H1 (cell line): ENCODE data around the gene NAT9. TPM values are rescaled to one million over a fixed set of nuclear protein-coding genes. Genes with fewer than 3 reads are reported as not detected.

ENCODE experiments used
- CTCF ChIA-PET: fragments of 300-600 bp; sonication (Branson Sonifier 250); formaldehyde crosslinking; loops from one replicate; lab custom pipeline; 2021; ENCODE audit not compliant: partially characterized antibody; lab: Charles Lee
- POLR2A ChIA-PET: fragments of 300-600 bp; sonication (Branson Sonifier 250); formaldehyde crosslinking; loops from one replicate; lab custom pipeline; 2021; ENCODE audit warnings: inconsistent platforms; ENCODE audit not compliant: partially characterized antibody; lab: Charles Lee
- DNase-seq, 2 experiments: peaks; one replicate each; pipeline versions ENCODE4 v3.0.0 to v3.0.0-alpha.2; 2010 to 2022; ENCODE audit warnings: low spot score in 2 of 2, low read depth in 1 of 2, mixed read lengths in 1 of 2
- FAIRE-seq: peaks from 2 replicates; lab custom pipeline; 2011; peaks lifted over from hg19 to GRCh38; lab: Jason Lieb, UNC
- H2AFZ ChIP-seq: 2 replicates; pipeline ENCODE4 v1.8.1; 2012; ENCODE audit warnings: low read length, inconsistent platforms
- H2AK5ac ChIP-seq: 2 replicates; pipeline ENCODE4 v1.6.1; 2013; ENCODE audit warnings: low read depth, low read length
- H2BK120ac ChIP-seq: replicated peaks from 2 replicates; pipeline ENCODE3; 2013; ENCODE audit warnings: low read depth, low read length, inconsistent platforms
- H2BK12ac ChIP-seq: 2 replicates; pipeline ENCODE4 v1.6.1; 2013; ENCODE audit warnings: low read depth, low read length
- H2BK15ac ChIP-seq: 2 replicates; pipeline ENCODE4 v1.6.1; 2013; ENCODE audit warnings: low read length
- H2BK20ac ChIP-seq: 2 replicates; pipeline ENCODE4 v1.6.1; 2013; ENCODE audit warnings: low read length
- H2BK5ac ChIP-seq: 2 replicates; pipeline ENCODE4 v1.6.1; 2013; ENCODE audit warnings: low read depth, low read length
- H3K14ac ChIP-seq: 2 replicates; pipeline ENCODE4 v1.6.1; 2013; ENCODE audit warnings: inconsistent platforms; ENCODE audit not compliant: insufficient read length
- H3K18ac ChIP-seq: 2 replicates; pipeline ENCODE4 v1.6.1; 2013; ENCODE audit warnings: low read length; ENCODE audit errors: extremely low read depth
- H3K23ac ChIP-seq: 2 replicates; pipeline ENCODE4 v1.6.1; 2013; ENCODE audit warnings: inconsistent platforms; ENCODE audit not compliant: insufficient read length
- H3K23me2 ChIP-seq: 2 replicates; pipeline ENCODE4 v1.6.1; 2013; ENCODE audit warnings: low read depth, low read length
- H3K27ac ChIP-seq: 2 replicates; pipeline ENCODE4 v1.6.1; 2011; ENCODE audit warnings: low read depth, low read length, inconsistent platforms
- H3K27me3 ChIP-seq, 4 experiments: replicated peaks in 1 of 4; 1 replicate in 1 of 4; 2 replicates in 3 of 4; pipeline versions ENCODE4 v1.6.1 to v1.8.1; 2011 to 2013; ENCODE audit warnings: low read length in 3 of 4, mild to moderate bottlenecking in 3 of 4, inconsistent platforms in 2 of 4, mixed read lengths in 2 of 4, moderate library complexity in 1 of 4; ENCODE audit not compliant: control insufficient read depth in 3 of 4, insufficient read depth in 3 of 4; ENCODE audit errors: extremely low read depth in 1 of 4
- H3K36me3 ChIP-seq, 4 experiments: 2 replicates each; pipeline versions ENCODE4 v1.6.1 to v1.8.1; 2011 to 2013; ENCODE audit warnings: mild to moderate bottlenecking in 4 of 4, low read length in 3 of 4, moderate library complexity in 2 of 4, control low read depth in 1 of 4, inconsistent platforms in 1 of 4; ENCODE audit not compliant: insufficient read depth in 4 of 4, control insufficient read depth in 2 of 4
- H3K4ac ChIP-seq: replicated peaks from 2 replicates; pipeline ENCODE3; 2013; ENCODE audit warnings: low read length, low read depth, mixed read lengths, inconsistent platforms; ENCODE audit not compliant: insufficient read length
- H3K4me1 ChIP-seq, 4 experiments: replicated peaks in 1 of 4; 1 replicate in 1 of 4; 2 replicates in 3 of 4; pipeline versions ENCODE4 v1.6.1 to v1.8.1; 2011 to 2013; ENCODE audit warnings: low read length in 3 of 4, inconsistent platforms in 2 of 4, mixed read lengths in 1 of 4; ENCODE audit not compliant: insufficient read depth in 4 of 4, control insufficient read depth in 3 of 4
- H3K4me2 ChIP-seq, 2 experiments: 2 replicates each; pipeline versions ENCODE4 v1.6.1 to v1.8.1; 2011 to 2013; ENCODE audit warnings: low read depth in 2 of 2, low read length in 2 of 2, control low read depth in 1 of 2, inconsistent platforms in 1 of 2, mild to moderate bottlenecking in 1 of 2; ENCODE audit not compliant: insufficient read depth in 1 of 2
- H3K4me3 ChIP-seq, 4 experiments: fragments of 200-600, 300-600 bp in 1 of 4; sonication (generic), shearing (Covaris generic), sonication (Bioruptor Twin) in 1 of 4; 2 replicates each; pipeline versions ENCODE4 v1.5.1 to v1.8.1; 2011 to 2016; ENCODE audit warnings: low read length in 4 of 4, low read depth in 3 of 4, control low read depth in 2 of 4, inconsistent platforms in 2 of 4, mild to moderate bottlenecking in 2 of 4, mixed read lengths in 1 of 4, moderate library complexity in 1 of 4; ENCODE audit not compliant: insufficient read depth in 2 of 4; ENCODE audit errors: extremely low read depth in 1 of 4
- H3K56ac ChIP-seq: replicated peaks from 2 replicates; pipeline ENCODE3; 2013; ENCODE audit warnings: low read depth, mild to moderate bottlenecking, mixed read lengths, low read length, inconsistent platforms; ENCODE audit not compliant: insufficient read length
- H3K79me1 ChIP-seq: 2 replicates; pipeline ENCODE4 v1.6.1; 2013; ENCODE audit warnings: low read depth, low read length, control low read depth
- H3K79me2 ChIP-seq, 2 experiments: 2 replicates each; pipeline versions ENCODE4 v1.6.1 to v1.8.1; 2012 to 2013; ENCODE audit warnings: low read length in 2 of 2, mild to moderate bottlenecking in 2 of 2, inconsistent platforms in 1 of 2; ENCODE audit not compliant: insufficient read depth in 2 of 2, control insufficient read depth in 1 of 2
- H3K9ac ChIP-seq, 4 experiments: replicated peaks in 1 of 4; 1 replicate in 1 of 4; 2 replicates in 3 of 4; pipeline versions ENCODE4 v1.6.1 to v1.8.1; 2011 to 2013; ENCODE audit warnings: low read depth in 3 of 4, low read length in 3 of 4, control low read depth in 2 of 4, mild to moderate bottlenecking in 2 of 4, moderate library complexity in 2 of 4, inconsistent platforms in 1 of 4; ENCODE audit errors: extremely low read depth in 1 of 4
- H3K9me3 ChIP-seq, 2 experiments: 2 replicates each; pipeline versions ENCODE4 v1.6.1 to v1.8.1; 2012 to 2013; ENCODE audit warnings: mild to moderate bottlenecking in 2 of 2, moderate library complexity in 2 of 2, control low read depth in 1 of 2, inconsistent platforms in 1 of 2, low read depth in 1 of 2, low read length in 1 of 2, mixed read lengths in 1 of 2; ENCODE audit not compliant: insufficient read depth in 2 of 2
- H4K20me1 ChIP-seq, 2 experiments: replicated peaks in 1 of 2; 2 replicates each; pipeline versions ENCODE3 to v1.8.1; 2011 to 2013; ENCODE audit warnings: inconsistent platforms in 2 of 2, low read length in 2 of 2, mild to moderate bottlenecking in 1 of 2; ENCODE audit not compliant: insufficient read depth in 2 of 2, control insufficient read depth in 1 of 2
- H4K5ac ChIP-seq: 2 replicates; pipeline ENCODE4 v1.6.1; 2013; ENCODE audit warnings: low read length, low read depth, mixed read lengths, inconsistent platforms; ENCODE audit not compliant: insufficient read length
- H4K8ac ChIP-seq: 2 replicates; pipeline ENCODE4 v1.8.0; 2013; ENCODE audit warnings: mild to moderate bottlenecking, moderate library complexity, low read length, inconsistent platforms; ENCODE audit not compliant: insufficient read depth; ENCODE audit errors: extremely low read depth
- H4K91ac ChIP-seq: replicated peaks from 2 replicates; pipeline ENCODE3; 2013; ENCODE audit warnings: low read length, mixed read lengths, inconsistent platforms; ENCODE audit not compliant: insufficient read length
- ATF2 ChIP-seq: IDR thresholded peaks from 2 replicates; pipeline ENCODE4 v1.6.1; 2012; ENCODE audit warnings: low read length, inconsistent platforms
- CBX5 ChIP-seq: fragments of 300-800, 300-1000 bp; sonication (generic); IDR thresholded peaks from 2 replicates; pipeline ENCODE4 v1.7.1; 2016; ENCODE audit warnings: antibody characterized with exemption, low read length, low read depth
- HDAC6 ChIP-seq: IDR thresholded peaks from one replicate; pipeline ENCODE4 v1.7.1; 2012; ENCODE audit warnings: low read depth, mild to moderate bottlenecking, inconsistent platforms, low read length, moderate library complexity
- NRF1 ChIP-seq: IDR thresholded peaks from 2 replicates; pipeline ENCODE4 v1.6.1; 2011; ENCODE audit warnings: mild to moderate bottlenecking, low read depth, low read length, improper control_type of control experiment
- POLR2A ChIP-seq, 2 experiments: IDR thresholded peaks; 1 replicate in 1 of 2; 2 replicates in 1 of 2; pipeline ENCODE4 v1.6.1; 2011; ENCODE audit warnings: low read depth in 2 of 2, low read length in 2 of 2, mild to moderate bottlenecking in 2 of 2; ENCODE audit errors: control extremely low read depth in 1 of 2
- RAD21 ChIP-seq, 2 experiments: IDR thresholded peaks in 1 of 2; conservative IDR thresholded peaks in 1 of 2; 2 replicates each; pipeline ENCODE4 v1.6.1; 2011; ENCODE audit warnings: low read depth in 2 of 2, low read length in 2 of 2, improper control_type of control experiment in 1 of 2, inconsistent platforms in 1 of 2, mild to moderate bottlenecking in 1 of 2, moderate library complexity in 1 of 2
- TAF1 ChIP-seq: IDR thresholded peaks from 2 replicates; pipeline ENCODE4 v1.6.1; 2011; ENCODE audit warnings: mild to moderate bottlenecking, low read depth, low read length
- WGBS, 2 experiments: shearing (Covaris generic) in 1 of 2; methylation state at CpG; one replicate each; pipeline versions ENCODE4 v1.1.6 to v1.1.7; 2013 to 2015; ENCODE audit warnings: low lambda C conversion rate in 2 of 2, mixed read lengths in 2 of 2, inconsistent platforms in 1 of 2, low coverage in 1 of 2, missing lambda C conversion rate in 1 of 2; ENCODE audit not compliant: insufficient replicate concordance in 2 of 2, insufficient coverage in 1 of 2, insufficient read length in 1 of 2; ENCODE audit errors: extremely low coverage in 1 of 2, missing lambda C conversion rate in 1 of 2; 5-methylcytosine and 5-hydroxymethylcytosine counted together
- polyA plus RNA-seq, 7 experiments: library from polyadenylated mRNA; depleted of rRNA in 3 of 7; stranded (reverse) in 5 of 7; unstranded in 2 of 7; fragments of >200 nt in 5 of 7; fragments of 200-250 nt in 2 of 7; gene quantifications; 1 replicate in 5 of 7; 2 replicates in 1 of 7; 4 replicates in 1 of 7; pipeline versions ENCODE4 v1.2.1 to v1.2.3, GENCODE V29; 2011 to 2013; ENCODE audit warnings: missing spikeins in 2 of 7, mixed read lengths in 2 of 7
- total RNA-seq: library from RNA; stranded (reverse); fragmentation: NEBNext Ultra II Directional; extraction: Animal tissue kit (Norgen Biotek cat#: 25700); gene quantifications from 2 replicates; pipeline ENCODE4 v1.2.1, GENCODE V29; 2021
- TF ChIP-seq, protein P1 (sequence below): IDR thresholded peaks from 2 replicates; pipeline ENCODE4 v1.6.1; 2011; ENCODE audit warnings: low read length, improper control_type of control experiment

The NAT9 gene
- total and polyA plus RNA-seq, 2 of the 8 experiments (the other 6 are each of a cell fraction or from before 2014, with no cell fraction given), result 32.3 to 42.7 TPM

DNA sequence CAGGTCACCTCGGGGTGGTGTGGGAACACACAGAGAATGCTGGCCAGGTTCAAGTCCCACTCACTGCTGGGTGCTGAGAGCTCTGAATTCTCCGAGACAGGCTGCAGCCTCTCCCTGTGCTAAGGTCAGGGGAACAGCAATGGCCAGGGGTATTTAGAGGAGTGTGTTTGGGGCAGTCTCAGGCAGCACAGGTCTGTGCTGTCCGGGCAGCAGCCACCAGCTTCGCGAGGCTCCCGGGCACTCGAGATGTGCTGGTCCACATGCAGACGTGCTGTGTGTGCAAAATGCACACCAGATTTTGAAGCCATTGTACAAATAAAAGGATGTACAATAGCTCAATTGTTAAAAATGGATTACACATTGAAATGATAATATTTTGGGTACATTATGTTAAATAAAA lies 20.6 kb downstream of the NAT9 start:
- Histone ChIP-seq H3K4ac (no peak overlapping the region), H2BK5ac (no peak overlapping the region), H3K79me2 (peaks cover 7 to 82% of the 10 kb centered on the region in 2 experiments; a peak in 3 of 4 replicates), H3K9ac (no peak overlapping the region), H3K27ac (no peak overlapping the region), H3K27me3 (no peaks in the 10 kb centered on the region), H3K79me1 (peaks cover 25% of the 10 kb centered on the region), H2BK120ac (no peak overlapping the region), H3K56ac (no peak overlapping the region), H3K4me1 (peaks cover 5 to 50% (median 34%) of the 10 kb centered on the region in 4 experiments), H4K5ac (no peak overlapping the region), H3K23me2 (no peaks in the 10 kb centered on the region), H3K23ac (no peak overlapping the region), H3K36me3 (peaks cover 0 to 5% (median 0%) of the 10 kb centered on the region in 4 experiments; a peak in 1 of 8 replicates), H4K8ac (no peak overlapping the region; the same call in 1 of the 2 replicates), H2AFZ (no peak overlapping the region), H2BK15ac (no peak overlapping the region), H4K20me1 (peaks cover 11 to 29% of the 10 kb centered on the region in 2 experiments), H3K18ac (no peak overlapping the region), H2BK12ac (no peak overlapping the region), H4K91ac (no peak overlapping the region), H2BK20ac (no peak overlapping the region), H3K4me2 (no peak overlapping the region), H3K14ac (no peak overlapping the region), H3K9me3 (no peaks in the 10 kb centered on the region), H2AK5ac (no peak overlapping the region), H3K4me3 (no peak overlapping the region)
- ChIA-PET POLR2A (no interaction called here), CTCF (interaction anchor here (0.6 to 15.7 kb wide), 7 partner anchors 10 to 88 kb away, joined by 3 to 231 read pairs (median 5); partner anchors contain the start of genes NAT9 and RAB37)
- TF ChIP-seq NRF1 (no peak), POLR2A (IDR thresholded peaks at IDR 0.05; ENCODE audit: control extremely low read depth in 1 of 2, low read depth in 2 of 2, low read length in 2 of 2) (no peak), TAF1 (no peak), HDAC6 (no peak), RAD21 (IDR thresholded peaks at IDR 0.05 in 1 of 2, conservative IDR thresholded peaks at IDR 0.05 in 1 of 2; ENCODE audit: low read depth in 2 of 2, low read length in 2 of 2) (no peak), CBX5 (no peak), ATF2 (no peak)
- TF ChIP-seq, protein P1, sequence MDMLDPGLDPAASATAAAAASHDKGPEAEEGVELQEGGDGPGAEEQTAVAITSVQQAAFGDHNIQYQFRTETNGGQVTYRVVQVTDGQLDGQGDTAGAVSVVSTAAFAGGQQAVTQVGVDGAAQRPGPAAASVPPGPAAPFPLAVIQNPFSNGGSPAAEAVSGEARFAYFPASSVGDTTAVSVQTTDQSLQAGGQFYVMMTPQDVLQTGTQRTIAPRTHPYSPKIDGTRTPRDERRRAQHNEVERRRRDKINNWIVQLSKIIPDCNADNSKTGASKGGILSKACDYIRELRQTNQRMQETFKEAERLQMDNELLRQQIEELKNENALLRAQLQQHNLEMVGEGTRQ, result no peak
- WGBS, 2 experiments, result 98% methylated on average over 8 of the region's 8 CpGs; no CpG with 5 or more reads in 1 of the 2 experiments
- FAIRE-seq (no peak), DNase-seq (no peak)
